Measurements from ENCODE around the gene MCOLN2.
"Not testable (repeated sequence)": the region's sequence is repeated elsewhere in the genome, so short reads cannot be mapped to it uniquely, and the experiment has no call there.

MCOLN2 gene

GRCh38 chr1:84996846-84997666 is at the start of gene MCOLN2:
Gene MCOLN2 (minus strand): TSS chr1:84997113. CDS start chr1:84996872, 241 bp downstream.
- no peak for DNase-seq

DNA sequence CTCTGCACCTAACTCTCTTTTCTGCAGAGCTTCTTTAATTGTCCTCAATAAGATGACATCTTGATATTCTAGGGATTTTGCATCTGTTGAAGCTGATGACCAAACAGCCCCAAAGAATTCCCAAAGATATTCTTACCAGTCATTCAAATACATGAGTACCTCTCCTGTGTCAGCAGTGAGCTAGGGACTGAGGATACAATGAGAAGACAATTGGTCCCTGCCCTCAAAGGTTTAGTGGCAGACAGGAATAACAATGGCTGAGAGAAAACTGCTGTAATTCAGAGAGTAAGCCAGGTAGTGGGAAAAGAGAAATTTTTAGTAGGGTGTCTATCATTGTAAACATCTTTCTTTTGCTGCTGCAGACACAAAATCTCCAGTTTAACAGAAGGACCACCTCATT is 45.5 kb upstream of the MCOLN2 start:
- no peak for DNase-seq

GRCh38 chr1:85041793-85042192 is 44.9 kb upstream of the MCOLN2 start:
- no peak for DNase-seq

GRCh38 chr1:85033221-85033620 is 36.3 kb upstream of the MCOLN2 start:
- no peak for DNase-seq

DNA sequence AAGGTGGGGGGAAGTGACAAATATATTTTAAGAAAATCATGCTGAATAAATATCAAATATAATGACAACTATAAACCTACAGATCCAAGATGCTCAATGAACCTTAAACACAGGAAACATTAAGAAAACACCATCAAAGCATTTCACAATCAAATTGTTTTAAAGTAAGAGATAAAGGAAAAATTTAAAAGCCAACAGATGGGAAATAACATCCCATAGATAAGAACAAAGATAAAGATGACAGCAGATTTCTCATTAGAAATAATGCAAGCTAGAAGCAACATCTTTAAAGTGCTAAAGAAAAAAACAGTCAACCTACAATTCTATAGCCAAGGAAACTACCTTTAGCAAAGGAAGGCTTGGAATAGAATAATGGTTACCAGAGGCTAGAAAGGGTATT is 33.6 kb upstream of the MCOLN2 start:
- no peak for DNase-seq

DNA sequence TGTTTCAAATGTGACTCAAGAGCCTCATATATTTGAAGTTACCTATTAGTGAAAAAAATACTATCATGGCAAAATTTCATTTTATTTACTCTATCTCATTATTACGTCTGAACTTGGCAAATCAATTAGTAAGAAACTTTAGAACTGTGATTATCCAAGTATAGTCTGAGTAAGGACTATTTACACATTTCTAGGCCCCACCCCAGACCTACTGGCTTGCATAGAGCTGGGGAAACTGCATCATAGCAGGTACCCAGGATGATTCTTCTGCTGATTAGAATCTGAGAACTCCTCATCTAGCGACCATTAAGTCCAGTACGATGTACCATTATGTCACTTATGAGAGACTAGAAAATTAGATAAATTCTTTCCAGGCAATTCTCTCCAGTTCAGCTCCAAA is 31.2 kb upstream of the MCOLN2 start:
- DNase-seq, result no peak

- DNase-seq, result no peak
Observed at GRCh38 chr1:85027242-85027983, 30.5 kb upstream of the MCOLN2 start.

- DNase-seq, result no peak
Observed at GRCh38 chr1:85025940-85026339, 29.0 kb upstream of the MCOLN2 start.

DNA sequence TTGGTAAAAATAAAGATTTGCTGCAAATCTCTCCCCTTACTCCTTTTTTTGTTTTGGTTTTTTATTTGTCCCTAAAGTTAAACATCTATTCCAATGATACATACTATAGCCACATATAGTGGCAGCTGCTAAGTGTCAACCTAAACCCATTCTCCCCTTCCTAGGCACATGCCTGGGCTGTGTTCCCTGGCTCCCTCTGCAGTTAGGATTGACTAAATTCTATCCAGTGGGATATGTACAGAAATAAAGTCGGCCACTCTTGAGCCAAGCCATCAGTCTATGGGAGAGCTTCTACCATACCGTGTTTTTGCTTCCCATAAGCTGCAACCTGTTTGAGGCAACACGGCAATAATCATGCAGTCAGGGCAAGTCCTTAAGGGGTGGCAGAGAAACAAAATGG is 27.8 kb upstream of the MCOLN2 start:
- no peak for DNase-seq

DNA sequence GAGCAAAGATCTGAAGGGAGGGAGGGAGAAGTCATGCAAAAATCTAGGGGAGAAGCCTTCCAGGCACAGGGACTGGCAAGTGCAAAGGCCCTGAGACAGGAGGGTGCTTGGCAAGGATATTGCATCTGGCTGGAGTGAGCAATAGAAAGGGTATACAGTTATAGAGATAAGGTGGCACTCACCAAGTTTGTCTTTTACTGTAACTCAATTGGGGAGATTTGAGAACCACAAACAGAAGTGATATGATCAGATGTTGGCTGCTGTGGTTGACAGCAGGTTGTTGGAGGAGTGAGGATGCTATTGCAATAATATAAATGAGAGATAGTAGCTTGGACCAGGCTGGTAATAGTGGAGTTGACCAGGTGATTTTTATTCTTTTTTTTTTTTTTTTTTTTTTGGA is 25.8 kb upstream of the MCOLN2 start:
- DNase-seq, result no peak

DNA sequence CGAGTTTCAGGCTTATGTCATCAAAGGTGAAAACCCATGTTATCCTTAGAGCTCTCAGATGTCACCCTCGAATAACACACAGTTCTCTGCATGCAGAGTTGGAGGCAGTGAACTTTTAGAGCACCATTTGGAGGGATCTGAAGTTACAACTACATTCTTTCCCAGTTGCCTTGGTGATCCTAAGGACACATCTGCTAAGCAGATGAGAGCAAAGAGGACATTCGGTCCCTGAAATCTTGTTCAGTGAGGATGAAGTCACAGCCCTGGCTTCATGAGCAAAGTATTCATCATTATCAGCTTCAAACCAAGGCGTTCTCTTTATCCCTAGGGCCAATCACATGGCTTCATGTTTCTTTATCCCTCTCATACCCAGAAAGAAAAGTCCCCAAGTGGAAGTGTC is 23.1 kb upstream of the MCOLN2 start:
- DNase-seq, result no peak

- no peak for DNase-seq
Observed at GRCh38 chr1:85015826-85016225, 18.9 kb upstream of the MCOLN2 start.

DNA sequence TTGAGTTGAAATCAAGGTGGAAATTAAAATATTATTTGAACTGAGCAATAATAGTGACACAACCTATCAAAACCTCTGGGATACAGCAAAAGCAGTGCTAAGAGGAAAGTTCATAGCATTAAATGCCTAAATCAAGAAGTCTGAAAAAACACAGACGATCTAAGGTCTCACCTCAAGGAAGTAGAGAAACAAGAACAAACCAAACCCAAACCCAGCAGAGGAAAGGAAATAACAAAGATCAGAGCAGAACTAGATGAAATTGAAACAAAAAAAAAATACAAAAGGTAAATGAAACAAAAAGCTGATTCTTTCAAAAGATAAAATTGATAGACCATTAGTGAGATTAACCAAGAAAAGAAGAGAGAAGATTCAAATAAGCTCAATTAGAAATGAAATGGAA is 8.7 kb upstream of the MCOLN2 start:
- DNase-seq, result not testable (repeated sequence)

GRCh38 chr1:85001742-85002141 is 4.8 kb upstream of the MCOLN2 start:
- DNase-seq, result no peak

- no peak for DNase-seq
Observed at GRCh38 chr1:84998642-84999280, 1.8 kb upstream of the MCOLN2 start.

DNA sequence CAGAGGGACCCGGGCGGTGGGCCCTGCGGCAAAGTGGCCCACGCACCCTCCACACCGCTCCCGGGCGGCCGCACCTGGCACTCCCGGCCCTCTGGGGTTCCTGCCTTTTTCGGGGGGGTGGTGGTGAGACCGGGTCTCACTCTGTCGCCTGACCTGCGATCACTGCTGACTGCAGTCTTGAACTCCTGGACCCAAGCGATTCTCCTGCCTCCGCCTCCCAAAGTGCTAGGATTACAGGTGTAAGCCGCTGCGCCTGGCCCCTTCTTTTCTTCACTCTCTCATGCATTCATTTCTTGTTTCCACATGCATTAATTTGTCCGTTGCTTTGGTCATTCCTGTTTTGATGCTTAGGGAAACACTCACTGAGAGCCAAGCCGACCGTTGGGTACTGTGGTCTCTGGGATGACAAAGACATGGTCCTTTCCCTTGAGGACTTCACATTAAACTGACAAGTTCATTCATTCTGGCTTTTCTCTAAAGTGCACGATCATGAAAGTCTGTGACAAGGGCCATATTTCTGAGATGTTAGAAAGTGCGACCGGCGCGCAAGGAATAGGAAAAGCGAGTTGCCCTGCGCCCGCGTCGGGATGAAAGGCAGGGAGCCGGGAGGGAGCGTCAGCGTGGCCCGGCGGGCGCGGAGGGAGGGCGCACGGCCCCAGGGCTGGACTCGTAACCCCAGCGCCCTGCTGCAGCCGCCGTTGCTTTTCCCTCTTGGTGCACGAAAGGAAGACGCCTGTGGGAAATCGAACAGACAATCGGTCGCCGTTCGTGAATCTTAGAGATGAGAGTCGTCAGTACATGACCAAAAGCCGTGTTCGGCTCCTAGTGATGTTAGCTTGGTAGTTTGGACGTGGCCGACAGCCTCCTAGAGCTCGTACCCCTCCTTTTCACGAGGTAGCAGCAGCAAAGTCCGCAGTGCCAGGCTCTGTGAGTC is 1.0 kb upstream of the MCOLN2 start:
- DNase-seq, result no peak

DNA sequence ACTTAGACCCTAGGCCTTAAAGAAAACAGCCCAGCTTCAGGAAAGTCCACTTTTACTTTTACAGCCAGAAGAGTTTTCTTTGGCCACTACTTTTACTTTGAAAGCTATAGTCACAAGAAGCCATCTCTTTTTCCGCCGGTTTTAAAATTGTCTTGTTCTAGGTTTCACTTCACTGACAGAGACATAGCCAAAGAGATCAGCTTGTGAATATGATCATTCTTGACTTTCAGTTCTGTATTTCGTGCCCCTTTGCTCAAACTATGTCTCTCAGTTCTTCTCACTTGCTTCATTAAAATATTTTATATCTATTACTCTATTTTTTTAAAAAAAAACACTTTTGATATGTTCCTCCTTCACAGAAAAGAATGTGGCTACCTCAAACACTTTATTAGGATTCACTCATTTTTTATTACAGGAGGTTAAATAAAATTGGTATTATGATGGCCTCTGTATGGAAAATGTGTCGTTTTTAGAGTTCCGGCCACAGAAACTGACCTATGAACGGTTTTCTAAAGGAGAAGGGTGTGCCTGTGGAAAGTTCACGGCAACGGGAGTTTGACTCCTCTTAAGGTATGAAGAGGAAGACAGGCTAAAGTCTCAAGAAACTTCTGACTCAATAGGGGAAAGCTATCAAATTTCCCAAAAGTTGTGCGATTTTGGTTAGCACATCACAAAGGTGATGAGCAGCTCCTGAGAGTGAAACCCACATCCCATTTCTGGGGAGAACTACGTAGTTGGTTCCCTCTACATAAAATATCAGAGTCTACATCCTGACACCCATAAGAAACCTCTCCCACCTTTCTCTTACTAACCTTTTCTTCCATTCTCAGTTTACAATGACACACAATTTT is 1.2 kb downstream of the MCOLN2 start:
- no peak for DNase-seq

- DNase-seq, result no peak
Observed at GRCh38 chr1:84991097-84991920, 5.6 kb downstream of the MCOLN2 start.

GRCh38 chr1:84988588-84988987 is 8.3 kb downstream of the MCOLN2 start:
- DNase-seq, result no peak

- DNase-seq, result not testable (repeated sequence)
Observed at GRCh38 chr1:84986561-84986960, 10.4 kb downstream of the MCOLN2 start.

- no peak for DNase-seq
Observed at GRCh38 chr1:84985365-84985764, 11.5 kb downstream of the MCOLN2 start.
